ENCODE results near the gene ATP5PB.

DNA sequence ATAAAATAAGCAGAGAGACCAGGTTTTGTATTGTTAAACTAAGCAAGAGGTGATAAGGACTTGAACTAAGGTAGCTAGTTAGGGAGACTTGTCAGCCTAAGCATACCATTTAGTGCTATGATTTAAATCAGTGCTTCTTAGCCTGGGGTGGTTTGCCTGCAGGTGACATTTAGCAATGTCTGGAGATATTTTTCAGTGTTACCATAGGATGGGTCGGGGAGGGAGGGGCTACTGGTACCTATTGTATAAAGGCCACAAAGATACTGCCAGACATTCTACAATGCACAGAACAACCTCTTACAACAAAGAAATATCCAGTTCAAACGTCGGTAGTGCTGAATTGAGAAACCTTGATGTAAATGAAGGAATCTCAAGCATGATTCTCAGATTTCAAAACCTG is 3.3 kb downstream of the ATP5PB start:
- TF ChIP-seq, protein P1, sequence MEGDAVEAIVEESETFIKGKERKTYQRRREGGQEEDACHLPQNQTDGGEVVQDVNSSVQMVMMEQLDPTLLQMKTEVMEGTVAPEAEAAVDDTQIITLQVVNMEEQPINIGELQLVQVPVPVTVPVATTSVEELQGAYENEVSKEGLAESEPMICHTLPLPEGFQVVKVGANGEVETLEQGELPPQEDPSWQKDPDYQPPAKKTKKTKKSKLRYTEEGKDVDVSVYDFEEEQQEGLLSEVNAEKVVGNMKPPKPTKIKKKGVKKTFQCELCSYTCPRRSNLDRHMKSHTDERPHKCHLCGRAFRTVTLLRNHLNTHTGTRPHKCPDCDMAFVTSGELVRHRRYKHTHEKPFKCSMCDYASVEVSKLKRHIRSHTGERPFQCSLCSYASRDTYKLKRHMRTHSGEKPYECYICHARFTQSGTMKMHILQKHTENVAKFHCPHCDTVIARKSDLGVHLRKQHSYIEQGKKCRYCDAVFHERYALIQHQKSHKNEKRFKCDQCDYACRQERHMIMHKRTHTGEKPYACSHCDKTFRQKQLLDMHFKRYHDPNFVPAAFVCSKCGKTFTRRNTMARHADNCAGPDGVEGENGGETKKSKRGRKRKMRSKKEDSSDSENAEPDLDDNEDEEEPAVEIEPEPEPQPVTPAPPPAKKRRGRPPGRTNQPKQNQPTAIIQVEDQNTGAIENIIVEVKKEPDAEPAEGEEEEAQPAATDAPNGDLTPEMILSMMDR (IDR thresholded peaks at IDR 0.05; ENCODE audit: low read length), result no peak
- TF ChIP-seq EZH2phosphoT487 (IDR thresholded peaks at IDR 0.05; ENCODE audit: low read length), result no peak
